ENCODE results near the gene MON1B.
A peak's percentile ranks its signal among the peaks of the same experiment; 100 is the strongest.
"Not testable (repeated sequence)": the region's sequence is repeated elsewhere in the genome, so short reads cannot be mapped to it uniquely, and the experiment has no call there.

The MON1B gene

DNA sequence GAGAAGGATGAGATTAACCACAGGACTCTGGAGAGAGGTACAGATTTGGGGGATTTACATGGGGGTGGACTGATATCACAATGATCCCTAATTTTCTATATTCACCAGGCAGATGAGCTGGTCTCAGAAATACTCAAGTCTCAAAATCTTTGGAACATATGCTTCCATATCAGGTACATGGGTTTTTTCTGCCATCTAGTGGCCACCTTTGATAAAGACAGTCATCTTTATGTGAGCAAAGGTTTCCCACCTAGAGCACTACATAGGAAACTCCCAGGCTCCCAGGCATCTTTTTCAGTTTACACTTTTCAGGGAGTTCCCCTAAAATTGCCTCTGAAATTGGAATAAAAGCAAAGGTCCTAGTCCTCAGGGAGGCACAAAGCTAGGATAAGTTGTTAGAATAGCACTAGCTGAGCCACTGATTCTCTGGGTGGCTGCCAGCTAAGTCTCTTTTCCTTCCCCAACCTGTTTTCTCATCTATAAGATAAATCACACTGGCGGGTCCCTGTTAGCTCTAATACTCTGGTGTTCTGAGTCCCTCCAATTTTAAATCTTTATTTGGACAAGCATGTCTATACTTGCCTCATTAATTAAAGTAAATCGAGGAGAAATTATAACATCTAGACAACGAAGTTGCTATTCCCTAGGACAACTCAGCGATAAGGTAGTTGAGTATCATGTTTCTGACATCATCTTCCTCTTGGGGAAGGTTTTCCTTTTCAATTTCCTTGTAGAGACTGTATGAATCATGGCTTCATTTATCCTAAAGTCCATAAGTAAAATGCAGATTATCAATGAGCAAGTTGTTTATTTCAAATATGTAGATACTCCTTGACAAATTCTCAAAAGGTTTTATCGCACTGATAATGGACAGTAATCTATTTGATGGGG, 19.0 kb upstream of the MON1B start:
- Histone ChIP-seq H3K9me3 (ENCODE audit: low read length) (no peaks in the 10 kb centered on the region), H3K27me3 (ENCODE audit: control insufficient read depth in 1 of 2, insufficient read depth in 2 of 2, low read length in 2 of 2) (no peaks in the 10 kb centered on the region), H3K4me3 (ENCODE audit: low read depth in 1 of 2, low read length in 2 of 2) (no peak overlapping the region), H3K9ac (ENCODE audit: low read length) (no peak overlapping the region), H3K36me3 (ENCODE audit: insufficient read depth, low read length) (no peaks in the 10 kb centered on the region), H3K27ac (ENCODE audit: low read depth, low read length) (no peak overlapping the region), H3K4me1 (ENCODE audit: insufficient read depth, low read length) (no peaks in the 10 kb centered on the region)

DNA sequence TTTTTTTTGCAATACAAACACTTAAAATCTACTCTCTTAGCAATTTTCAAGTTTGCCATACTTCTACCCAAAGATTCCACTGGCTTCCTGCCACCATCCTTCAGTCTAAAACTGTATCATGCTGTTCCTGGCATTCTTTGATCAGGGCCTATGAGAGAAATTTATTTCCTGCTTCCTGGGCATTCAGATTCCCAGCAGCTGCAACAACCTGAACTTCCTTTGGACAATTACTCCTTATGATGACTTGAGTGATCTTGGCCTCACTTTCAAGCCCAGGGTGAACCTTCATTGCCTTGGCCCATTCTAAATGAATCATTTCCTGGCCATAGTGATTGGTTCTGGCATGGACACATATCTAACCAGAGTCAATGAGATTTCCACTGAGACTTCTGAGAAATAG, 18.0 kb upstream of the MON1B start:
- Histone ChIP-seq H3K36me3 (ENCODE audit: insufficient read depth, low read length) (no peaks in the 10 kb centered on the region), H3K4me1 (ENCODE audit: insufficient read depth, low read length) (no peaks in the 10 kb centered on the region), H3K9me3 (ENCODE audit: low read length) (no peaks in the 10 kb centered on the region), H3K27ac (ENCODE audit: low read depth, low read length) (no peak overlapping the region), H3K9ac (ENCODE audit: low read length) (no peak overlapping the region), H3K27me3 (ENCODE audit: control insufficient read depth in 1 of 2, insufficient read depth in 2 of 2, low read length in 2 of 2) (no peaks in the 10 kb centered on the region), H3K4me3 (ENCODE audit: low read depth in 1 of 2, low read length in 2 of 2) (no peak overlapping the region)

DNA sequence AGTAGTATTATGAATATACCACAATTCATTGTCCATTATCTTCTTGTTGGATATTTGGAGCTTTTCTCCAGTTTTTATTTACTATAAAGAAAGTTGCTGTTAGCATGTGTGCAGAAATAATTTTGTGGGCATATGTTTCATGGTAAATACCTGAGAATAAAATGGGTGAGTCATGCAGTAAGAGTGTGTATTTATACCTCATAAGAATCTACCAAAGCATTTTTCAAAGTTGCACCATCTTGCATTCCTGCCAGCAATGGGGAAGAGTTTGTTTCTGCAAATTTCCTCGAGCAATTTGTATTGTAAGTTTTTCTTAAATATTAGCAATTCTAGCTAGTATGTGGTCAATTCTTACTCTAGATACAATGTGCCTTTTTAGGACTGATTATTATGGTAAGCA, 7.9 kb upstream of the MON1B start:
- H3K27me3 ChIP-seq (ENCODE audit: control insufficient read depth in 1 of 2, insufficient read depth in 2 of 2, low read length in 2 of 2), result no peaks in the 10 kb centered on the region
- no peak overlapping the region for H3K27ac ChIP-seq (ENCODE audit: low read depth, low read length)
- H3K4me1 ChIP-seq (ENCODE audit: insufficient read depth, low read length), result no peaks in the 10 kb centered on the region
- no peak overlapping the region for H3K9ac ChIP-seq (ENCODE audit: low read length)
- H3K4me3 ChIP-seq (ENCODE audit: low read depth in 1 of 2, low read length in 2 of 2), result no peak overlapping the region
- H3K9me3 ChIP-seq (ENCODE audit: low read length), result no peaks in the 10 kb centered on the region
- H3K36me3 ChIP-seq (ENCODE audit: insufficient read depth, low read length), result no peaks in the 10 kb centered on the region

DNA sequence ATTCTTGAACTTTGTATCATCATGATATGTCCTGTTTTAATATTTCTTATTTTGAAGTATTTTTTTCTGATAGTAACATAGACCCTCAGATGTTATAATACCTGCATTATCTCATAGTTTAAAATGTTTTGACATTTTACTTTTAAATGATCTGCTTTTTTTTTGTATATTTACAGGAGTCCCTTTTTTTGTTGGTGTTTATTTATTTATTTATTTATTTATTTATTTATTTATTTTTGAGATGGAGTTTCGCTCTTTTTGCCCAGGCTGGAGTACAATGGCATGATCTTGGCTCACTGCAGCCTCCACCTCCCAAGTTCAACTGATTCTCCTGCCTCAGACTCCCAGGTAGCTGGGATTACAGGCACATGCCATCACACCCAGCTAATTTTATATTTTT, 4.7 kb upstream of the MON1B start:
- H3K9ac ChIP-seq (ENCODE audit: low read length); H3K9me3 ChIP-seq (ENCODE audit: low read length); H3K4me3 ChIP-seq (ENCODE audit: low read depth in 1 of 2, low read length in 2 of 2); H3K36me3 ChIP-seq (ENCODE audit: insufficient read depth, low read length); H3K27me3 ChIP-seq (ENCODE audit: control insufficient read depth in 1 of 2, insufficient read depth in 2 of 2, low read length in 2 of 2); H3K27ac ChIP-seq (ENCODE audit: low read depth, low read length); H3K4me1 ChIP-seq (ENCODE audit: insufficient read depth, low read length): not testable (repeated sequence)

GRCh38 chr16:77190190-77190477, 856 bp upstream of the MON1B start:
- peak overlapping the region; percentile 96 to 97 for H3K4me3 ChIP-seq (ENCODE audit: low read depth in 1 of 2, low read length in 2 of 2)
- peak overlapping the region; percentile 97 for H3K27ac ChIP-seq (ENCODE audit: low read depth, low read length)
- H3K9ac ChIP-seq (ENCODE audit: low read length), result peak overlapping the region; percentile 82
- H3K27me3 ChIP-seq (ENCODE audit: control insufficient read depth in 1 of 2, insufficient read depth in 2 of 2, low read length in 2 of 2), result no peaks in the 10 kb centered on the region
- peaks cover 9% of the 10 kb centered on the region for H3K36me3 ChIP-seq (ENCODE audit: insufficient read depth, low read length)
- no peaks in the 10 kb centered on the region for H3K9me3 ChIP-seq (ENCODE audit: low read length)
- H3K4me1 ChIP-seq (ENCODE audit: insufficient read depth, low read length), result peaks cover 15% of the 10 kb centered on the region

DNA sequence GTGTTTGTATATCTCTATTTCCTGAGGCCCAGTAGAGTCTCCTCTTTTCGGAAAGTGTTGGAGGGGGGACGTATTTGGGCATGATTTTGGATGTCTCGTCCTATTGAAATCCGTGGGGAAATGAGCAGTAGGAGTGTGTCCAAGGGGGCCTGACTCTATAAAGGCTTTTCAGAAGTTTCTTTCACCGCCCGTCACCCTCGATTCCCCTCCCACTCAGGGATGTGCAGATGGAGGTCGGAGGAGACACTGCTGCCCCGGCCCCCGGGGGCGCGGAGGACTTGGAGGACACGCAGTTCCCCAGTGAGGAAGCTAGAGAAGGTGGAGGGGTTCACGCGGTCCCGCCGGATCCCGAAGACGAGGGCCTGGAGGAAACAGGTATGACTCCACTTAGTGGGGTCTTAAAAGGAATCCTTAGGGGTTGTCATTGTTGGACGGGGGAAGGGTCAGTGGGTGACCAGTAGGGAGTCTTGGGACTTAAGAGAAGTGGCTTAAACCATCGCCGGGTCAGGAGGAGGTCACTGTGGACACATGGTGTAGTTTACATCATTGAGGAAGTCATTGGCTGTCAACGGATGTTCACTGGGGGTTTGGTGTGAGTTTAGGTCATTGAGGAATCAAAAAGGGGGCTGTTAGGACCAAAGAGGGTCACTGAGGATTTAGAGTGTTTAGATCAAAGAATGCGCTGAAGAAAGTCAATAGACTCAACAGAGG, 424 bp downstream of the MON1B start:
- peak overlapping the region; percentile 96 to 97 for H3K4me3 ChIP-seq (ENCODE audit: low read depth in 1 of 2, low read length in 2 of 2)
- H3K9ac ChIP-seq (ENCODE audit: low read length), result peak overlapping the region; percentile 93
- H3K9me3 ChIP-seq (ENCODE audit: low read length), result no peaks in the 10 kb centered on the region
- peaks cover 11% of the 10 kb centered on the region for H3K36me3 ChIP-seq (ENCODE audit: insufficient read depth, low read length)
- peak overlapping the region; percentile 97 for H3K27ac ChIP-seq (ENCODE audit: low read depth, low read length)
- peaks cover 15% of the 10 kb centered on the region for H3K4me1 ChIP-seq (ENCODE audit: insufficient read depth, low read length)
- no peaks in the 10 kb centered on the region for H3K27me3 ChIP-seq (ENCODE audit: control insufficient read depth in 1 of 2, insufficient read depth in 2 of 2, low read length in 2 of 2)

- Histone ChIP-seq H3K9me3 (ENCODE audit: low read length) (no peaks in the 10 kb centered on the region), H3K4me1 (ENCODE audit: insufficient read depth, low read length) (peaks cover 15% of the 10 kb centered on the region), H3K36me3 (ENCODE audit: insufficient read depth, low read length) (peaks cover 25% of the 10 kb centered on the region), H3K4me3 (ENCODE audit: low read depth in 1 of 2, low read length in 2 of 2) (no peak overlapping the region), H3K27ac (ENCODE audit: low read depth, low read length) (no peak overlapping the region), H3K9ac (ENCODE audit: low read length) (no peak overlapping the region), H3K27me3 (ENCODE audit: control insufficient read depth in 1 of 2, insufficient read depth in 2 of 2, low read length in 2 of 2) (no peaks in the 10 kb centered on the region)
Observed at GRCh38 chr16:77193377-77193776, 2.4 kb downstream of the MON1B start.

DNA sequence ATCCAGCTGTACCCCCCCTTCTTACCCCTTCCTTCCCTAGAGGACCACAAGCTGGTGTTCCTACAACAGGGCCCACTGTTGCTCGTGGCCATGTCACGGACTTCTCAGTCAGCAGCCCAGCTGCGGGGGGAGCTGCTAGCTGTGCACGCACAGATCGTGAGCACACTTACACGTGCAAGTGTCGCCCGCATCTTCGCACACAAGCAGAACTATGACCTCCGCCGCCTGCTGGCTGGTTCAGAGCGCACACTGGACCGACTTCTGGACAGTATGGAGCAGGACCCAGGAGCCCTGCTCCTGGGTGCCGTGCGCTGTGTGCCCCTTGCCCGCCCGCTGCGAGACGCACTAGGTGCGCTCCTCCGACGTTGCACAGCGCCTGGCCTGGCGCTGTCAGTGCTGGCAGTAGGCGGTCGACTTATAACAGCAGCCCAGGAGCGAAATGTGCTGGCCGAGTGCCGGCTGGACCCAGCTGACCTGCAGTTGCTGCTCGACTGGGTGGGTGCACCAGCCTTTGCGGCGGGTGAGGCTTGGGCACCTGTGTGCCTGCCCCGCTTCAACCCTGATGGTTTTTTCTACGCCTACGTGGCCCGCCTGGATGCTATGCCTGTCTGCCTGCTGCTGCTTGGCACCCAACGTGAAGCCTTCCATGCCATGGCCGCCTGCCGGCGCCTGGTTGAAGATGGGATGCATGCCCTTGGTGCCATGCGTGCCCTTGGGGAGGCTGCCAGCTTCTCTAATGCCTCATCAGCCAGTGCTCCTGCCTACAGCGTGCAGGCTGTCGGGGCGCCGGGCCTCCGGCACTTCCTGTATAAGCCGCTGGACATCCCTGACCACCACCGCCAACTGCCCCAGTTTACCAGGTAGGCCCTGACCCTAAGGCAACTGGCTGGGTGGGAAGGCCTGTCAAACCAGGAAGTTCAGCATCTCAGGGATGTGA, 3.6 kb downstream of the MON1B start:
- H3K27ac ChIP-seq (ENCODE audit: low read depth, low read length), result no peak overlapping the region
- no peaks in the 10 kb centered on the region for H3K9me3 ChIP-seq (ENCODE audit: low read length)
- no peaks in the 10 kb centered on the region for H3K27me3 ChIP-seq (ENCODE audit: control insufficient read depth in 1 of 2, insufficient read depth in 2 of 2, low read length in 2 of 2)
- peaks cover 15% of the 10 kb centered on the region for H3K4me1 ChIP-seq (ENCODE audit: insufficient read depth, low read length)
- H3K9ac ChIP-seq (ENCODE audit: low read length), result no peak overlapping the region
- no peak overlapping the region for H3K4me3 ChIP-seq (ENCODE audit: low read depth in 1 of 2, low read length in 2 of 2)
- peaks cover 34% of the 10 kb centered on the region for H3K36me3 ChIP-seq (ENCODE audit: insufficient read depth, low read length)

DNA sequence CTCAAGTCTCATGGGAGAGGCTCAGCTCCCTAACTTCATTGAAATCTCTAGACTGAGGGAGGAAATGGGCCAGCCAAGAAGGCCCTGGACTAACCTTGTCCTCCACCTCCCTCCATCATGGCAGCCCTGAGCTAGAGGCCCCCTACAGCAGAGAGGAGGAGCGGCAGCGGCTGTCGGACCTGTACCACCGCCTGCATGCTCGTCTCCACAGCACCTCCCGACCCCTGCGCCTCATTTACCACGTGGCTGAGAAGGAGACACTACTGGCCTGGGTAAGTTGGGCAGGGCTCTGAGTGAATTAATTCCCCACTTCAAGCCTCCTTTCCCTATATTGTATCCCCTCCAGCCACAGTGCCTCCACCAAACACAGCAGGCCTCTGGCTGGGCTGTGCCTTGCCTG, 4.4 kb downstream of the MON1B start:
- Histone ChIP-seq H3K9ac (ENCODE audit: low read length) (no peak overlapping the region), H3K4me1 (ENCODE audit: insufficient read depth, low read length) (peaks cover 15% of the 10 kb centered on the region), H3K27me3 (ENCODE audit: control insufficient read depth in 1 of 2, insufficient read depth in 2 of 2, low read length in 2 of 2) (no peaks in the 10 kb centered on the region), H3K36me3 (ENCODE audit: insufficient read depth, low read length) (peaks cover 34% of the 10 kb centered on the region), H3K4me3 (ENCODE audit: low read depth in 1 of 2, low read length in 2 of 2) (no peak overlapping the region), H3K27ac (ENCODE audit: low read depth, low read length) (no peak overlapping the region), H3K9me3 (ENCODE audit: low read length) (no peaks in the 10 kb centered on the region)

DNA sequence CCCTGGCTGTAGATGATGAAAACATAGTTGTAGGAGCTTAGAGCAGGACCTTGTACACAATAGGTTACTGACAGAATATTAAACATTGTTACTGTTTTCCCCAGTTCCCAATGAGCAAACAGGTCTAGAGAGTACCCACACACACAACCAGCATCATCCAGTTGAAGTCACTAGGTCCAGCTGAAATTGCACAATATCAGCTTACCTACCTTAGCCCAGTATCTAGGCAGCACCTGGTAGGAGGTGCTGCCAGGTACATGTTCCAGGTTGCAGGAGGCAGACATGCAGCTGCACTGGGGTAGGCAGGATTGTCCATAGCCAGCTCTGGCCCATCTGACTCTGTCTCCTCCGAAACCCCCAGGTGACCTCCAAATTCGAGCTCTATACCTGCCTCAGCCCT, 6.8 kb downstream of the MON1B start:
- Histone ChIP-seq H3K9me3 (ENCODE audit: low read length) (no peaks in the 10 kb centered on the region), H3K4me3 (ENCODE audit: low read depth in 1 of 2, low read length in 2 of 2) (no peak overlapping the region), H3K27ac (ENCODE audit: low read depth, low read length) (no peak overlapping the region), H3K36me3 (ENCODE audit: insufficient read depth, low read length) (peaks cover 34% of the 10 kb centered on the region), H3K9ac (ENCODE audit: low read length) (no peak overlapping the region), H3K4me1 (ENCODE audit: insufficient read depth, low read length) (peaks cover 2% of the 10 kb centered on the region), H3K27me3 (ENCODE audit: control insufficient read depth in 1 of 2, insufficient read depth in 2 of 2, low read length in 2 of 2) (no peaks in the 10 kb centered on the region)

DNA sequence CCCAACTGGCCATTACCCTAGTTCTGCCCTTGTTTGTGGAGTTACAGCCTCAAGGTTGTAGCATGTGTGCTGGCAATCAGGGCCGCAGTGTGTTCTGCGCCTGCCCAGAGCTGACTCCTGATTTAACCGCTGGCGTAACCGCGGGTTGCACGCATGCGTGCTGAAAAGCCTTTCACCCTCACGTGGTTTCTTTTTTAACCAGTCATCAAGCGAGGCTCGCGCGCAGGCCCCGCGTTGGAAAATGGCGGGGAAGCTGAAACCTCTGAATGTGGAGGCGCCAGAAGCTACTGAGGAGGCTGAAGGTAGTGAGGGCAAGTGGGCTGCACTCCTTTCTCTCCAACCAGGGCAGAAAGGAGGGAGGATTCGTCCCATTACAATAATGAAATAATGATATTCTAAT, 8.2 kb downstream of the MON1B start, which contains the start of gene SYCE1L:
SYCE1L (plus strand) TSS at position 198 of the 400 bp plus-strand sequence; CDS start at position 242, 44 bp downstream.
- Histone ChIP-seq H3K36me3 (ENCODE audit: insufficient read depth, low read length) (peaks cover 34% of the 10 kb centered on the region), H3K9me3 (ENCODE audit: low read length) (no peaks in the 10 kb centered on the region), H3K27me3 (ENCODE audit: control insufficient read depth in 1 of 2, insufficient read depth in 2 of 2, low read length in 2 of 2) (no peaks in the 10 kb centered on the region), H3K27ac (ENCODE audit: low read depth, low read length) (no peak within 1 kb of the TSS), H3K4me1 (ENCODE audit: insufficient read depth, low read length) (no peaks in the 10 kb centered on the region), H3K4me3 (ENCODE audit: low read depth in 1 of 2, low read length in 2 of 2) (no peak within 1 kb of the TSS), H3K9ac (ENCODE audit: low read length) (no peak within 1 kb of the TSS)
